CD4-positive, alpha-beta T cell (primary cell): ENCODE results near the gene GINS1. TPM values are rescaled to one million over a fixed set of nuclear protein-coding genes. Genes with fewer than 3 reads are reported as not detected.

Source experiments
- ATAC-seq: fragments of 200-7000 bp; cut with Tn5 transposase; one replicate; pipeline ENCODE4 v1.10.0; 2022; ENCODE audit warnings: mild to moderate bottlenecking; ENCODE audit not compliant: poor library complexity
- CTCF ChIA-PET: fragments of 350-600 bp; sonication (Branson Sonifier 250); formaldehyde crosslinking; loops from one replicate; lab custom pipeline; 2021; ENCODE audit warnings: antibody characterized with exemption, inconsistent platforms; lab: Charles Lee
- POLR2A ChIA-PET: fragments of 350-600 bp; sonication (Branson Sonifier 250); formaldehyde crosslinking; loops from one replicate; lab custom pipeline; 2021; ENCODE audit warnings: antibody characterized with exemption, inconsistent platforms; lab: Charles Lee
- DNase-seq, 14 experiments: peaks; one replicate each; pipeline ENCODE4 v3.0.0-alpha.2; 2013 to 2020; ENCODE audit warnings: mixed read lengths in 2 of 14
- H3K27ac ChIP-seq, 2 donors: one replicate each; pipeline versions ENCODE4 v1.5.1 to v1.7.0; 2013; ENCODE audit warnings: low read length in 2 of 2, low read depth in 1 of 2, mild to moderate bottlenecking in 1 of 2
- H3K27me3 ChIP-seq, 2 experiments: 1 replicate in 1 of 2; 2 replicates in 1 of 2; pipeline versions ENCODE4 v1.6.1 to v1.7.0; 2013; ENCODE audit warnings: low read length in 2 of 2, control low read depth in 1 of 2, mild to moderate bottlenecking in 1 of 2, moderate library complexity in 1 of 2; ENCODE audit not compliant: insufficient read depth in 2 of 2, control insufficient read depth in 1 of 2
- H3K36me3 ChIP-seq: one replicate; pipeline ENCODE4 v1.6.1; 2013; ENCODE audit warnings: low read length, control low read depth; ENCODE audit not compliant: insufficient read depth
- H3K4me1 ChIP-seq: one replicate; pipeline ENCODE4 v1.6.1; 2013; ENCODE audit warnings: low read length, control low read depth; ENCODE audit not compliant: insufficient read depth
- H3K4me3 ChIP-seq: one replicate; pipeline ENCODE4 v1.5.1; 2013; ENCODE audit warnings: mild to moderate bottlenecking, low read length, moderate library complexity
- H3K9me3 ChIP-seq, 2 experiments: 1 replicate in 1 of 2; 2 replicates in 1 of 2; pipeline versions ENCODE4 v1.6.1 to v1.7.0; 2013; ENCODE audit warnings: low read length in 2 of 2, mild to moderate bottlenecking in 2 of 2, control low read depth in 1 of 2, moderate library complexity in 1 of 2; ENCODE audit not compliant: control insufficient read depth in 1 of 2, insufficient read depth in 1 of 2
- H3K27ac Mint-ChIP-seq: one replicate; pipeline ENCODE4 v1.8.0; 2020; ENCODE audit warnings: mixed read lengths
- H3K27me3 Mint-ChIP-seq: one replicate; pipeline ENCODE4 v1.8.0; 2021; ENCODE audit warnings: mixed read lengths
- H3K36me3 Mint-ChIP-seq: one replicate; pipeline ENCODE4 v1.8.0; 2021; ENCODE audit warnings: low read depth, mixed read lengths
- H3K4me1 Mint-ChIP-seq: one replicate; pipeline ENCODE4 v1.8.0; 2021; ENCODE audit warnings: low read depth, mixed read lengths
- H3K4me3 Mint-ChIP-seq: one replicate; pipeline ENCODE4 v1.8.0; 2020; ENCODE audit warnings: mild to moderate bottlenecking, mixed read lengths
- H3K9me3 Mint-ChIP-seq: one replicate; pipeline ENCODE4 v1.8.0; 2020; ENCODE audit warnings: mixed read lengths
- intact Hi-C, 2 experiments: fragments of 100-400 bp; cut with DNase I in 1 of 2; cut with micrococcal nuclease in 1 of 2; formaldehyde crosslinking; loops; one replicate each; pipeline versions ENCODE4 v1.15.1 to v1.9.0; 2023 to 2025; cut with DNase I, micrococcal nuclease
- total RNA-seq, 174 experiments: library from RNA in 2 of 174; stranded (reverse) in 2 of 174; gene quantifications; one replicate each; pipeline ENCODE4 v1.2.3 and lab custom pipeline; 2021 to 2026
- TF ChIP-seq, protein P1 (sequence below): fragments of 200-600 bp; IDR thresholded peaks from one replicate; pipeline ENCODE4 v1.8.0; 2022; ENCODE audit warnings: antibody characterized with exemption, mild to moderate bottlenecking

The GINS1 gene
- total RNA-seq, 2 experiments from 2014 or later, result 0.08 to 0.17 TPM

DNA sequence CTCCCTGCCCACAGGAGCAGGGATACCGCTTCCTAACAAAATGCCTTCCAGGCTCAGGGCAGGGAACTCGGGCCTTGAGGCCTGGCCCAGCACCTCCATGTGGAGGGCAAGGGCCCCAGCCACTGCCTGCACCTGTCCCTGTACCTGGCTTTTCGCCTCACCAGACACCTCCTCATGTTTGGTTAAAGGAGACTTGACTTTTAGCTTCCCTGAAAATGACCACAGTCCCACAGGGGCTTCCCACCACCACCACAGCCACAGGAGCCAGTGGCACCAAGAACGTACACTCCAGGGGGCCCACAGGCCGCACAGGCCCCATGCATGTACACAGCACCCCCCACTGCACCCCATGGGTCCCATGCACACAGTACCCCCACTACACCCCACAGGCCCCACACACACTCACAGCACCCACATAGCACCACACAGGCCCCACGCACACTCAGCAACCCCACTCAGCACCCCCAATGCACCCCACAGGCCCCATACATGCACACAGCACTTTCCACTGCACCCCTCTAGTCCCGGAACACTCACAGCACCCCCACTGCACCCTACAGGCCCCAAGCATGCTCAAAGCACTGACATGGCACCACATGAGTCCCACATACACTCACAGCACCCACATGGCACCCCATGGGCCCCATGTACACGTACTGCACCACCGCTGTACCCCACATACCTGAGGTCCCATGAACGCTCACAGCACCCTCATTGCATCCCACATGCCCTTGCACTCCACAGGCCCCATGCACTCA lies 86.5 kb downstream of the GINS1 start:
- no peak overlapping the region for H3K4me3 Mint-ChIP-seq
- H3K27ac ChIP-seq, result no peak overlapping the region
- no peak overlapping the region for H3K27ac Mint-ChIP-seq
- ATAC-seq (no peak), DNase-seq (no peak)
- H3K36me3 Mint-ChIP-seq, result no peaks in the 10 kb centered on the region
- intact Hi-C loops, result no loop called here
- no peaks in the 10 kb centered on the region for H3K9me3 Mint-ChIP-seq
- H3K27me3 Mint-ChIP-seq, result no peaks in the 10 kb centered on the region
- ChIA-PET CTCF (no interaction called here), POLR2A (no interaction called here)
- no peaks in the 10 kb centered on the region for H3K27me3 ChIP-seq
- no peak overlapping the region for H3K4me3 ChIP-seq
- no peaks in the 10 kb centered on the region for H3K4me1 Mint-ChIP-seq
- H3K36me3 ChIP-seq, result no peaks in the 10 kb centered on the region
- H3K9me3 ChIP-seq, result no peaks in the 10 kb centered on the region
- H3K4me1 ChIP-seq, result no peaks in the 10 kb centered on the region
- TF ChIP-seq, protein P1, sequence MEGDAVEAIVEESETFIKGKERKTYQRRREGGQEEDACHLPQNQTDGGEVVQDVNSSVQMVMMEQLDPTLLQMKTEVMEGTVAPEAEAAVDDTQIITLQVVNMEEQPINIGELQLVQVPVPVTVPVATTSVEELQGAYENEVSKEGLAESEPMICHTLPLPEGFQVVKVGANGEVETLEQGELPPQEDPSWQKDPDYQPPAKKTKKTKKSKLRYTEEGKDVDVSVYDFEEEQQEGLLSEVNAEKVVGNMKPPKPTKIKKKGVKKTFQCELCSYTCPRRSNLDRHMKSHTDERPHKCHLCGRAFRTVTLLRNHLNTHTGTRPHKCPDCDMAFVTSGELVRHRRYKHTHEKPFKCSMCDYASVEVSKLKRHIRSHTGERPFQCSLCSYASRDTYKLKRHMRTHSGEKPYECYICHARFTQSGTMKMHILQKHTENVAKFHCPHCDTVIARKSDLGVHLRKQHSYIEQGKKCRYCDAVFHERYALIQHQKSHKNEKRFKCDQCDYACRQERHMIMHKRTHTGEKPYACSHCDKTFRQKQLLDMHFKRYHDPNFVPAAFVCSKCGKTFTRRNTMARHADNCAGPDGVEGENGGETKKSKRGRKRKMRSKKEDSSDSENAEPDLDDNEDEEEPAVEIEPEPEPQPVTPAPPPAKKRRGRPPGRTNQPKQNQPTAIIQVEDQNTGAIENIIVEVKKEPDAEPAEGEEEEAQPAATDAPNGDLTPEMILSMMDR, result no peak

DNA sequence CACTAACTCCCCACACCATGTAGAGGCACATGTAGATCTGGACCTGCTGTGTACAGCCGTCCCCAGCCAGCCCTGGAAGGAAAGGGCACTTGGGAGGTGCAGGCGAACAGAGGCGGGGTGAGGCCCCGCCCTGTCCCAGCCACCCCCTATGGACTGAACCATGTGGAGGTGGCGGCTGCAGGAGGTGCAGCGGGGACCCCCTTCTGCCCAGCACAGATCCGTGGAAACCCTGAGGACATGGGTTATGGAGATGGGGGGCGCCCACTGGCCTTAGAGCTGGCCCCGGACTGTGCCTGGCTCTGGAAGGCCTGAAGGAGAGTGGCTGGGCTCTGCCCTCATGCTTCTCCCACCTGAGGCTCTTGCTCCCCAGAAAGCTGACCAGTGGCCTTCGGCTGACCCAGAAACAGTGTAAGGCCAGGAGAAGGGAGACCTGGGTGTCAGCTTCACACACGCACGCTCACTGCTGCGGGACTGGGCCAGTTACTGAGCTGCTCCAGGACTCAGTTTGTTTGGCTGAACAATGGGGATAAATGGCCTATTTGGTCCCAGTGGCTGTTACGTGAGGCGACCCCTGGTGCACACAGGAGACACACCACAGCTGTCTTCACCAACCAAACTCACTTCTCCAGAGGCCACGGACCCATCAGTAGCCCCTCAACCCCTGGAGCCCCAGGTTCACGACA lies 87.2 kb downstream of the GINS1 start:
- no peaks in the 10 kb centered on the region for H3K27me3 Mint-ChIP-seq
- ChIA-PET CTCF (no interaction called here), POLR2A (no interaction called here)
- H3K4me3 Mint-ChIP-seq, result no peak overlapping the region
- H3K4me3 ChIP-seq, result no peak overlapping the region
- no peaks in the 10 kb centered on the region for H3K36me3 Mint-ChIP-seq
- H3K36me3 ChIP-seq, result no peaks in the 10 kb centered on the region
- intact Hi-C loops, result no loop called here
- no peak overlapping the region for H3K27ac ChIP-seq
- DNase-seq, result no peak
- no peaks in the 10 kb centered on the region for H3K9me3 ChIP-seq
- H3K4me1 ChIP-seq, result no peaks in the 10 kb centered on the region
- no peak for ATAC-seq
- no peaks in the 10 kb centered on the region for H3K4me1 Mint-ChIP-seq
- H3K27ac Mint-ChIP-seq, result no peak overlapping the region
- H3K9me3 Mint-ChIP-seq, result no peaks in the 10 kb centered on the region
- TF ChIP-seq, protein P1, result no peak
- no peaks in the 10 kb centered on the region for H3K27me3 ChIP-seq

DNA sequence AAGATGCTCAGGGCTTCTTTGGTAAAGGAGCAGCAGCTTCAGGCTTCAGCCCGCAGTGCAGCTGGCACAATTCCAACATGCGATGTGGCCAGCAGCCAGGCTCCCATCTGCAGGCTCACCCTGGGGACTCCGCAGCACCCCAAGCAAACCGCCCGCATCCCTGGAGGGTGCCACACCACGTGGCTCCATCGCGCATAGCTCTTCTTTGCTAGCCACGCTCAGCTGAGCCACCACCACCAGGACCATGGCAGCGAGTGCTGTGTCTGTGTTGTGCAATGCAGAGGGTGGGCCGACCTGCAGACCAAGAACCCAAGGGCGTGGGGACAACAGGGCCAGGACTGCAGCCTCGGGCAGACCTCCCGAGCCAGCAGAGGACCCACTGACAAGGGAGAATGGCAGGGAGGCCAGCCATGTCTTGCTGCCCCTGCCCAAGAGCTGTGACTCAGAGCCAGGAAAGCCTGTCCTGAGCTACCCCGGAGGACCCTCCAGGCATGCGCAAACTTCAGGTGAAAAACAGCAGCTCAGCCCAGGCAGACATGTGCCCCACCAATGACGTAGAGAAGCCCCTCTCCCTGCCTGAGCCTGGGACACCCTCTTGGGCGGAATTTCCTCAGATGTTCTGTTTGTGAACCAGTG lies 87.8 kb downstream of the GINS1 start:
- H3K27me3 ChIP-seq, result no peaks in the 10 kb centered on the region
- H3K27me3 Mint-ChIP-seq, result no peaks in the 10 kb centered on the region
- no peak for DNase-seq
- H3K36me3 ChIP-seq, result no peaks in the 10 kb centered on the region
- intact Hi-C loops, result no loop called here
- no peak overlapping the region for H3K4me3 ChIP-seq
- POLR2A ChIA-PET, result no interaction called here
- ATAC-seq, result no peak
- TF ChIP-seq, protein P1, result no peak
- CTCF ChIA-PET, result no interaction called here
- H3K36me3 Mint-ChIP-seq, result no peaks in the 10 kb centered on the region
- no peak overlapping the region for H3K4me3 Mint-ChIP-seq
- no peaks in the 10 kb centered on the region for H3K4me1 ChIP-seq
- no peak overlapping the region for H3K27ac ChIP-seq
- H3K9me3 ChIP-seq, result no peaks in the 10 kb centered on the region
- no peak overlapping the region for H3K27ac Mint-ChIP-seq
- H3K9me3 Mint-ChIP-seq, result no peaks in the 10 kb centered on the region
- H3K4me1 Mint-ChIP-seq, result no peaks in the 10 kb centered on the region
